HCT116 (cell line): Measurements from ENCODE around the gene PPIG.

Experiments used
- EGR1 ChIP-seq: IDR thresholded peaks from 2 replicates; pipeline ENCODE4 v1.6.1; 2012; ENCODE audit warnings: low read depth
- EZH2phosphoT487 ChIP-seq: fragments of 200-600 bp; IDR thresholded peaks from 2 replicates; pipeline ENCODE4 v1.6.1; 2018; ENCODE audit warnings: antibody characterized with exemption, borderline replicate concordance
- POLR2A ChIP-seq: IDR thresholded peaks from 2 replicates; pipeline ENCODE4 v1.7.0; 2011; ENCODE audit warnings: borderline replicate concordance; ENCODE audit not compliant: insufficient read depth, insufficient read length; ENCODE audit errors: extremely low read depth
- RAD21 ChIP-seq: IDR thresholded peaks from 2 replicates; pipeline ENCODE4 v1.6.1; 2012; ENCODE audit warnings: low read depth, mild to moderate bottlenecking
- SIN3A ChIP-seq: IDR thresholded peaks from 2 replicates; pipeline ENCODE4 v1.6.1; 2012; ENCODE audit warnings: low read depth
- TCF7L2 ChIP-seq: IDR thresholded peaks from 2 replicates; pipeline ENCODE4 v1.7.0; 2011; ENCODE audit warnings: borderline replicate concordance, inconsistent platforms; ENCODE audit not compliant: insufficient read depth, insufficient read length; ENCODE audit errors: extremely low read depth
- TF ChIP-seq, protein P1 (sequence below), 3 experiments: fragments of 200-600 bp in 1 of 3; sonication (generic) in 1 of 3; IDR thresholded peaks in 2 of 3; conservative IDR thresholded peaks in 1 of 3; 2 replicates each; pipeline ENCODE4 v1.5.1; 2012 to 2017; ENCODE audit warnings: low read depth in 2 of 3, low read length in 2 of 3, antibody characterized with exemption in 1 of 3, borderline replicate concordance in 1 of 3, control low read depth in 1 of 3, mild to moderate bottlenecking in 1 of 3, mixed read lengths in 1 of 3, mixed run types in 1 of 3, moderate library complexity in 1 of 3; ENCODE audit not compliant: insufficient read depth in 1 of 3
- TF ChIP-seq, protein P2 (sequence below): IDR thresholded peaks from 2 replicates; pipeline ENCODE4 v1.6.1; 2012

DNA sequence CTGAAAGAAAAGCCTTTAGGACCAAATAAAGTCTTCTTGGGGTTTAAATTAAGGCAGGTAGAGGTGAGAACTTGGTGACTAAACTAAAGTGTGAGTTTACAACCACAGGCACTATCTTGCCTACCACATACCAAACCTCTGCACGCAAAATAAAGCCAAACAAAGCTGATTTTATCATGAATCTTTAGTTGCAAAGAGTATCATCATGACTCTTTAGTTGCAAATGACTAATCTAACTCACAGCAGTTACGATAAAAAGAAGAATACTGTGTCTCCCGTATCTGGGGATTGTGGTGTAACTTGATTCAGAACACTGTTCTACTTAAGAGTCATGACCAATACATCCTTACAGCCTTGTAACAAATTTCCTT is 98.9 kb downstream of the PPIG start:
- TF ChIP-seq, protein P1, sequence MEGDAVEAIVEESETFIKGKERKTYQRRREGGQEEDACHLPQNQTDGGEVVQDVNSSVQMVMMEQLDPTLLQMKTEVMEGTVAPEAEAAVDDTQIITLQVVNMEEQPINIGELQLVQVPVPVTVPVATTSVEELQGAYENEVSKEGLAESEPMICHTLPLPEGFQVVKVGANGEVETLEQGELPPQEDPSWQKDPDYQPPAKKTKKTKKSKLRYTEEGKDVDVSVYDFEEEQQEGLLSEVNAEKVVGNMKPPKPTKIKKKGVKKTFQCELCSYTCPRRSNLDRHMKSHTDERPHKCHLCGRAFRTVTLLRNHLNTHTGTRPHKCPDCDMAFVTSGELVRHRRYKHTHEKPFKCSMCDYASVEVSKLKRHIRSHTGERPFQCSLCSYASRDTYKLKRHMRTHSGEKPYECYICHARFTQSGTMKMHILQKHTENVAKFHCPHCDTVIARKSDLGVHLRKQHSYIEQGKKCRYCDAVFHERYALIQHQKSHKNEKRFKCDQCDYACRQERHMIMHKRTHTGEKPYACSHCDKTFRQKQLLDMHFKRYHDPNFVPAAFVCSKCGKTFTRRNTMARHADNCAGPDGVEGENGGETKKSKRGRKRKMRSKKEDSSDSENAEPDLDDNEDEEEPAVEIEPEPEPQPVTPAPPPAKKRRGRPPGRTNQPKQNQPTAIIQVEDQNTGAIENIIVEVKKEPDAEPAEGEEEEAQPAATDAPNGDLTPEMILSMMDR (IDR thresholded peaks at IDR 0.05 in 2 of 3, conservative IDR thresholded peaks at IDR 0.05 in 1 of 3; ENCODE audit: borderline replicate concordance in 1 of 3, insufficient read depth in 1 of 3, low read depth in 2 of 3, low read length in 2 of 3) = no peak
- TF ChIP-seq RAD21 (no peak), POLR2A (no peak), EZH2phosphoT487 (no peak), SIN3A (no peak), EGR1 (no peak), TCF7L2 (no peak)
- TF ChIP-seq, protein P2, sequence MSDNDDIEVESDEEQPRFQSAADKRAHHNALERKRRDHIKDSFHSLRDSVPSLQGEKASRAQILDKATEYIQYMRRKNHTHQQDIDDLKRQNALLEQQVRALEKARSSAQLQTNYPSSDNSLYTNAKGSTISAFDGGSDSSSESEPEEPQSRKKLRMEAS = no peak
